HepG2 (cell line): ENCODE data around the gene FHL1. TPM values are rescaled to one million over a fixed set of nuclear protein-coding genes. Genes with fewer than 3 reads are reported as not detected.

Experiments
- ATAC-seq: fragments of 200-7000 bp; cut with Tn5 transposase; 3 replicates; pipeline ENCODE4 v1.9.1; 2020; ENCODE audit warnings: mild to moderate bottlenecking, moderate library complexity
- BruUV-seq: library from RNA; stranded (reverse); fragments of 400-500 nt; replicated peaks from 2 replicates; lab custom pipeline; 2021; lab: Mats Ljungman, UMichigan
- CTCF ChIA-PET: fragments of 300-600 bp; formaldehyde crosslinking; extraction: SDS; loops from one replicate; lab custom pipeline; 2021; ENCODE audit warnings: low total read pairs, inconsistent platforms, low intra/inter-chr PET ratio; lab: Yijun Ruan, JAX
- POLR2A ChIA-PET: fragments of 350-600 bp; sonication (Branson Sonifier 250); formaldehyde crosslinking; loops from one replicate; lab custom pipeline; 2020; ENCODE audit warnings: antibody characterized with exemption, inconsistent platforms; lab: Yijun Ruan, JAX
- DNase-seq: peaks from one replicate; pipeline ENCODE4 v3.0.0-alpha.2; 2015; ENCODE audit warnings: low spot score
- FAIRE-seq: peaks from 3 replicates; lab custom pipeline; 2011; peaks lifted over from hg19 to GRCh38; lab: Jason Lieb, UNC
- H2AFZ ChIP-seq: one replicate; pipeline ENCODE4 v1.6.1; 2011; ENCODE audit warnings: low read length, inconsistent platforms
- H3K27ac ChIP-seq: fragments of 300-600 bp; 3 replicates; pipeline ENCODE4 v1.8.0; 2011; ENCODE audit warnings: mixed run types, mild to moderate bottlenecking, mixed read lengths, low read length, inconsistent platforms; ENCODE audit not compliant: insufficient read depth; ENCODE audit errors: extremely low read length
- H3K27me3 ChIP-seq, 2 experiments: fragments of 200-600 bp in 1 of 2; 2 replicates in 1 of 2; 3 replicates in 1 of 2; pipeline versions ENCODE4 v1.6.0 to v1.8.0; 2011; ENCODE audit warnings: low read length in 2 of 2, mild to moderate bottlenecking in 2 of 2, moderate library complexity in 2 of 2, inconsistent platforms in 1 of 2; ENCODE audit not compliant: insufficient read depth in 2 of 2, control insufficient read depth in 1 of 2
- H3K36me3 ChIP-seq, 2 experiments: fragments of 200-600 bp in 1 of 2; replicated peaks in 1 of 2; 2 replicates in 1 of 2; 3 replicates in 1 of 2; pipeline versions ENCODE4 v1.5.1 to v1.8.0; 2011; ENCODE audit warnings: low read length in 2 of 2, inconsistent platforms in 1 of 2; ENCODE audit not compliant: insufficient read depth in 2 of 2, control insufficient read depth in 1 of 2
- H3K4me1 ChIP-seq: 2 replicates; pipeline ENCODE4 v1.5.1; 2012; ENCODE audit warnings: low read length, inconsistent platforms; ENCODE audit not compliant: insufficient read depth
- H3K4me2 ChIP-seq: 2 replicates; pipeline ENCODE4 v1.6.0; 2011; ENCODE audit warnings: low read depth, low read length, inconsistent platforms
- H3K4me3 ChIP-seq, 3 experiments: fragments of 200-600 bp in 1 of 3; sonication (generic), shearing (Covaris generic) in 1 of 3; replicated peaks in 1 of 3; 2 replicates each; pipeline ENCODE4 v1.5.1; 2011 to 2016; ENCODE audit warnings: low read length in 3 of 3, inconsistent platforms in 2 of 3, low read depth in 2 of 3, mild to moderate bottlenecking in 2 of 3, control low read depth in 1 of 3, mixed read lengths in 1 of 3; ENCODE audit not compliant: insufficient read depth in 1 of 3
- H3K79me2 ChIP-seq: one replicate; pipeline ENCODE4 v1.6.1; 2011; ENCODE audit warnings: low read length, inconsistent platforms; ENCODE audit not compliant: insufficient read depth
- H3K9ac ChIP-seq: 2 replicates; pipeline ENCODE4 v1.6.0; 2011; ENCODE audit warnings: mild to moderate bottlenecking, low read depth, low read length, inconsistent platforms; ENCODE audit not compliant: insufficient read depth
- H3K9me3 ChIP-seq: 2 replicates; pipeline ENCODE4 v1.5.1; 2012; ENCODE audit warnings: mild to moderate bottlenecking, low read length
- H4K20me1 ChIP-seq: 2 replicates; pipeline ENCODE4 v1.6.0; 2011; ENCODE audit warnings: inconsistent platforms, mild to moderate bottlenecking, low read length, moderate library complexity; ENCODE audit not compliant: insufficient read depth
- ETV6 ChIP-seq: sonication (generic); formaldehyde crosslinking; conservative IDR thresholded peaks from 2 replicates; pipeline ENCODE4 v1.4.0; 2020; ENCODE audit warnings: missing genetic modification reagents
- GABPA ChIP-seq, 2 experiments: IDR thresholded peaks; 2 replicates each; pipeline ENCODE4 v1.6.1; 2011 to 2016; ENCODE audit warnings: low read depth in 2 of 2, low read length in 1 of 2, missing biosample characterization in 1 of 2, missing genetic modification characterization in 1 of 2
- SRSF9 ChIP-seq: fragments of 200-400 bp; formaldehyde crosslinking; IDR thresholded peaks from 2 replicates; pipeline ENCODE4 v1.6.1; 2018; ENCODE audit warnings: borderline replicate concordance, mild to moderate bottlenecking, low read depth, low read length; ENCODE audit not compliant: insufficient read depth, poor library complexity, severe bottlenecking
- ZFP36L1 ChIP-seq: sonication (generic); formaldehyde crosslinking; IDR thresholded peaks from 2 replicates; pipeline ENCODE4 v1.8.0; 2022; ENCODE audit warnings: mild to moderate bottlenecking, missing genetic modification reagents, moderate library complexity
- ZFYVE20 ChIP-seq: sonication (generic); formaldehyde crosslinking; IDR thresholded peaks from 2 replicates; pipeline ENCODE4 v1.8.0; 2023; ENCODE audit warnings: low read depth, mild to moderate bottlenecking, moderate library complexity, missing genetic modification reagents, borderline replicate concordance
- ZNF136 ChIP-seq: sonication (generic); formaldehyde crosslinking; IDR thresholded peaks from 2 replicates; pipeline ENCODE4 v1.8.1; 2022; ENCODE audit warnings: low read depth, mild to moderate bottlenecking, moderate library complexity, missing genetic modification reagents
- ZNF768 ChIP-seq: sonication (generic); formaldehyde crosslinking; IDR thresholded peaks from 2 replicates; pipeline ENCODE4 v1.4.0; 2020; ENCODE audit warnings: missing genetic modification reagents
- WGBS: methylation state at CpG from one replicate; pipeline ENCODE4 v1.1.6; 2017; ENCODE audit warnings: low lambda C conversion rate; 5-methylcytosine and 5-hydroxymethylcytosine counted together
- in situ Hi-C: cut with HindIII; loops from 2 replicates; pipeline ENCODE4 v1.10.0; 2017; ENCODE audit warnings: low pct_unique_long_range_greater_than_20kb; ENCODE audit not compliant: extremely low pct_ligation_motif_present
- intact Hi-C: fragments of 100-400 bp; cut with micrococcal nuclease; formaldehyde crosslinking; loops from one replicate; pipeline ENCODE4 v1.10.0; 2022; ENCODE audit not compliant: unreplicated experiment
- polyA plus RNA-seq, 8 experiments: library from polyadenylated mRNA; depleted of rRNA in 3 of 8; stranded (reverse) in 7 of 8; unstranded in 1 of 8; fragments of >200 nt; fragmentation: Illumina TruSeq in 4 of 8; extraction: Trizol in 4 of 8; gene quantifications; 2 replicates each; pipeline versions ENCODE4 v1.2.1 to v1.2.3, GENCODE V29; 2011 to 2016; ENCODE audit warnings: low read depth in 4 of 8, missing spikeins in 1 of 8, mixed read lengths in 1 of 8; ENCODE audit not compliant: insufficient read depth in 1 of 8
- total RNA-seq, 5 experiments: library from RNA; depleted of rRNA; stranded (reverse); fragments of >200 nt; fragmentation: Illumina TruSeq; extraction: Trizol; gene quantifications; 2 replicates each; pipeline ENCODE4 v1.2.3, GENCODE V29; 2016; ENCODE audit warnings: low read depth in 1 of 5
- TF ChIP-seq, protein P1 (sequence below): sonication (generic); formaldehyde crosslinking; IDR thresholded peaks from 2 replicates; pipeline ENCODE4 v1.5.1; 2020; ENCODE audit warnings: missing genetic modification reagents, mild to moderate bottlenecking, borderline replicate concordance
- TF ChIP-seq, protein P2 (sequence below): sonication (generic); formaldehyde crosslinking; IDR thresholded peaks from 2 replicates; pipeline ENCODE4 v1.5.0; 2020; ENCODE audit warnings: mild to moderate bottlenecking, low read depth, missing genetic modification reagents, borderline replicate concordance
- TF ChIP-seq, protein P3 (sequence below): sonication (generic); formaldehyde crosslinking; IDR thresholded peaks from 2 replicates; pipeline ENCODE4 v1.8.1; 2023; ENCODE audit warnings: mild to moderate bottlenecking, moderate library complexity, missing genetic modification reagents
- TF ChIP-seq, protein P4 (sequence below): sonication (generic); formaldehyde crosslinking; IDR thresholded peaks from 2 replicates; pipeline ENCODE4 v1.8.1; 2023; ENCODE audit warnings: missing genetic modification reagents, mild to moderate bottlenecking, borderline replicate concordance
- TF ChIP-seq, protein P5 (sequence below): IDR thresholded peaks from 2 replicates; pipeline ENCODE4 v1.6.1; 2016; ENCODE audit warnings: mild to moderate bottlenecking, missing biosample characterization, missing genetic modification reagents
- TF ChIP-seq, protein P6 (sequence below): sonication (generic); formaldehyde crosslinking; IDR thresholded peaks from 2 replicates; pipeline ENCODE4 v1.4.0; 2020; ENCODE audit warnings: missing genetic modification reagents, mild to moderate bottlenecking, borderline replicate concordance
- TF ChIP-seq, protein P7 (sequence below): sonication (generic); formaldehyde crosslinking; IDR thresholded peaks from 2 replicates; pipeline ENCODE4 v1.5.0; 2020; ENCODE audit warnings: missing genetic modification reagents, mild to moderate bottlenecking, borderline replicate concordance
- TF ChIP-seq, protein P8 (sequence below): sonication (generic); formaldehyde crosslinking; IDR thresholded peaks from 2 replicates; pipeline ENCODE4 v1.4.0; 2020; ENCODE audit warnings: mild to moderate bottlenecking, missing genetic modification reagents

FHL1 gene
- total and polyA plus RNA-seq, 2 of the 13 experiments (the other 11 are each of a cell fraction or from before 2014, with no cell fraction given) = 0.33 TPM; not detected in 1

DNA sequence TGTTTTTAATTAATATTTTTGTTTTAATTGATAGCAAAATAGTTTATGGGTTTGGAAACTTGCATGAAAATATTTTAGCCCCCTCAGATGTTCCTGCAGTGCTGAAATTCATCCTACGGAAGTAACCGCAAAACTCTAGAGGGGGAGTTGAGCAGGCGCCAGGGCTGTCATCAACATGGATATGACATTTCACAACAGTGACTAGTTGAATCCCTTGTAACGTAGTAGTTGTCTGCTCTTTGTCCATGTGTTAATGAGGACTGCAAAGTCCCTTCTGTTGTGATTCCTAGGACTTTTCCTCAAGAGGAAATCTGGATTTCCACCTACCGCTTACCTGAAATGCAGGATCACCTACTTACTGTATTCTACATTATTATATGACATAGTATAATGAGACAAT, 63.5 kb downstream of the FHL1 start:
- no peak overlapping the region for H3K9ac ChIP-seq
- DNase-seq (no peak), FAIRE-seq (no peak), ATAC-seq (no peak)
- intact Hi-C loops (no loop called here), in situ Hi-C loops (no loop called here)
- 42% methylated on average over 5 of the region's 5 CpGs for WGBS
- no peak overlapping the region for H2AFZ ChIP-seq
- ChIA-PET CTCF (no interaction called here), POLR2A (no interaction called here)
- H3K4me2 ChIP-seq = no peak overlapping the region
- H3K79me2 ChIP-seq = no peaks in the 10 kb centered on the region
- H3K27me3 ChIP-seq = no peaks in the 10 kb centered on the region; a peak in 1 of 5 replicates
- no TSS peak for BruUV-seq
- no peaks in the 10 kb centered on the region for H3K9me3 ChIP-seq
- H3K4me3 ChIP-seq = no peak overlapping the region
- H3K27ac ChIP-seq = no peak overlapping the region
- H3K4me1 ChIP-seq = no peaks in the 10 kb centered on the region
- H3K36me3 ChIP-seq = no peaks in the 10 kb centered on the region
- no peaks in the 10 kb centered on the region for H4K20me1 ChIP-seq
- TF ChIP-seq ZFYVE20 (CRISPR knock-in tag) = no peak
- TF ChIP-seq, protein P1, sequence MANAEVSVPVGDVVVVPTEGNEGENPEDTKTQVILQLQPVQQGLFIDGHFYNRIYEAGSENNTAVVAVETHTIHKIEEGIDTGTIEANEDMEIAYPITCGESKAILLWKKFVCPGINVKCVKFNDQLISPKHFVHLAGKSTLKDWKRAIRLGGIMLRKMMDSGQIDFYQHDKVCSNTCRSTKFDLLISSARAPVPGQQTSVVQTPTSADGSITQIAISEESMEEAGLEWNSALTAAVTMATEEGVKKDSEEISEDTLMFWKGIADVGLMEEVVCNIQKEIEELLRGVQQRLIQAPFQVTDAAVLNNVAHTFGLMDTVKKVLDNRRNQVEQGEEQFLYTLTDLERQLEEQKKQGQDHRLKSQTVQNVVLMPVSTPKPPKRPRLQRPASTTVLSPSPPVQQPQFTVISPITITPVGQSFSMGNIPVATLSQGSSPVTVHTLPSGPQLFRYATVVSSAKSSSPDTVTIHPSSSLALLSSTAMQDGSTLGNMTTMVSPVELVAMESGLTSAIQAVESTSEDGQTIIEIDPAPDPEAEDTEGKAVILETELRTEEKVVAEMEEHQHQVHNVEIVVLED (CRISPR knock-in tag) = no peak
- TF ChIP-seq, protein P2, sequence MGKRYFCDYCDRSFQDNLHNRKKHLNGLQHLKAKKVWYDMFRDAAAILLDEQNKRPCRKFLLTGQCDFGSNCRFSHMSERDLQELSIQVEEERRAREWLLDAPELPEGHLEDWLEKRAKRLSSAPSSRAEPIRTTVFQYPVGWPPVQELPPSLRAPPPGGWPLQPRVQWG (CRISPR knock-in tag) = no peak
- TF ChIP-seq, protein P3, sequence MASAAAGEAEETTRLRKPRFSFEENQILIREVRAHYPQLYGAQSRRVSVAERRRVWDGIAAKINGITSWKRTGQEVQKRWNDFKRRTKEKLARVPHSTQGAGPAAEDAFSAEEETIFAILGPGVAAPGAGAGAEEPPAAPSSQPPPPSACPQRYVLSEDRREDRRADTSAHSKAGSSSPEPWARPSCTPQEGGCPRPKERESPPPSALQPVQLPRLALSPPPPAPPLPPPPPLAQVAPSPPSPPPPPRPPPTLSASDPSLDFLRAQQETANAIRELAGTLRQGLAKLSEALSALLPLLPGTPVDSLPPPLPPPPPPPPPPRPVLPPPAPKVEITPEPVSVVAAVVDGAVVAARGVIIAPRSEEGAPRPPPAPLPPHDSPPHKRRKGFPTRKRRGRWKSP (CRISPR knock-in tag) = no peak
- no peak for TF ChIP-seq SRSF9
- TF ChIP-seq ZNF768 (CRISPR knock-in tag) = no peak
- no peak for TF ChIP-seq ZFP36L1 (CRISPR knock-in tag)
- TF ChIP-seq, protein P4, sequence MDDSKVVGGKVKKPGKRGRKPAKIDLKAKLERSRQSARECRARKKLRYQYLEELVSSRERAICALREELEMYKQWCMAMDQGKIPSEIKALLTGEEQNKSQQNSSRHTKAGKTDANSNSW = no peak
- TF ChIP-seq, protein P5, sequence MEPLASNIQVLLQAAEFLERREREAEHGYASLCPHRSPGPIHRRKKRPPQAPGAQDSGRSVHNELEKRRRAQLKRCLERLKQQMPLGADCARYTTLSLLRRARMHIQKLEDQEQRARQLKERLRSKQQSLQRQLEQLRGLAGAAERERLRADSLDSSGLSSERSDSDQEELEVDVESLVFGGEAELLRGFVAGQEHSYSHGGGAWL (CRISPR knock-in tag) = no peak
- TF ChIP-seq ETV6 = no peak
- TF ChIP-seq, protein P6, sequence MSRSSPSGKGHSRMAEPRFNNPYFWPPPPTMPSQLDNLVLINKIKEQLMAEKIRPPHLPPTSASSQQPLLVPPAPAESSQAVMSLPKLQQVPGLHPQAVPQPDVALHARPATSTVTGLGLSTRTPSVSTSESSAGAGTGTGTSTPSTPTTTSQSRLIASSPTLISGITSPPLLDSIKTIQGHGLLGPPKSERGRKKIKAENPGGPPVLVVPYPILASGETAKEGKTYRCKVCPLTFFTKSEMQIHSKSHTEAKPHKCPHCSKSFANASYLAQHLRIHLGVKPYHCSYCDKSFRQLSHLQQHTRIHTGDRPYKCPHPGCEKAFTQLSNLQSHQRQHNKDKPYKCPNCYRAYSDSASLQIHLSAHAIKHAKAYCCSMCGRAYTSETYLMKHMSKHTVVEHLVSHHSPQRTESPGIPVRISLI (CRISPR knock-in tag) = no peak
- TF ChIP-seq, protein P7, sequence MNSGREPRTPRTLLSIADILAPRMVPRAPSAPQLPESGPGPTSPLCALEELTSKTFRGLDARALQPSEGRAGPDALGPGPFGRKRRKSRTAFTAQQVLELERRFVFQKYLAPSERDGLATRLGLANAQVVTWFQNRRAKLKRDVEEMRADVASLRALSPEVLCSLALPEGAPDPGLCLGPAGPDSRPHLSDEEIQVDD (CRISPR knock-in tag) = no peak
- TF ChIP-seq, protein P8, sequence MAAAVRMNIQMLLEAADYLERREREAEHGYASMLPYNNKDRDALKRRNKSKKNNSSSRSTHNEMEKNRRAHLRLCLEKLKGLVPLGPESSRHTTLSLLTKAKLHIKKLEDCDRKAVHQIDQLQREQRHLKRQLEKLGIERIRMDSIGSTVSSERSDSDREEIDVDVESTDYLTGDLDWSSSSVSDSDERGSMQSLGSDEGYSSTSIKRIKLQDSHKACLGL (CRISPR knock-in tag) = no peak
- TF ChIP-seq GABPA (IDR thresholded peaks at IDR 0.05; ENCODE audit: low read depth, low read length) = no peak
- no peak for TF ChIP-seq GABPA (CRISPR knock-in tag; IDR thresholded peaks at IDR 0.05; ENCODE audit: low read depth)
- TF ChIP-seq ZNF136 = no peak
